Urinary bladder (tissue), 4 donors: Measurements from ENCODE around the gene KRT83. TPM values are rescaled to one million over a fixed set of nuclear protein-coding genes. Genes with fewer than 3 reads are reported as not detected.
"Not testable (repeated sequence)": the region's sequence is repeated elsewhere in the genome, so short reads cannot be mapped to it uniquely, and the experiment has no call there.

ENCODE experiments used
- DNase-seq: peaks from one replicate; pipeline ENCODE4 v3.0.0-alpha.2; 2015; ENCODE audit errors: extremely low spot score
- H3K27ac ChIP-seq: one replicate; pipeline ENCODE4 v1.5.1; 2013; ENCODE audit warnings: low read depth, mild to moderate bottlenecking, moderate library complexity
- H3K36me3 ChIP-seq: one replicate; pipeline ENCODE4 v1.6.1; 2013; ENCODE audit warnings: mild to moderate bottlenecking, moderate library complexity; ENCODE audit not compliant: insufficient read depth
- H3K4me1 ChIP-seq: one replicate; pipeline ENCODE4 v1.6.1; 2013; ENCODE audit warnings: mild to moderate bottlenecking, moderate library complexity; ENCODE audit not compliant: insufficient read depth
- H3K4me3 ChIP-seq: one replicate; pipeline ENCODE4 v1.5.1; 2013; ENCODE audit warnings: low read depth, low read length
- WGBS: extraction: QIAGEN DNeasy Blood & Tissue Kit; methylation state at CpG from one replicate; pipeline ENCODE4 v1.1.7; 2013; 5-methylcytosine and 5-hydroxymethylcytosine counted together
- polyA plus RNA-seq: library from polyadenylated mRNA; stranded (reverse); fragments of 200-250 nt; gene quantifications from one replicate; pipeline ENCODE4 v1.2.3, GENCODE V29; 2013
- total RNA-seq: library from RNA; depleted of rRNA; stranded (reverse); fragments of >200 nt; gene quantifications from one replicate; pipeline ENCODE4 v1.2.3, GENCODE V29; 2014
- donor health status: healthy with polysubstance abuse.
- donor health status: healthy.

Gene KRT83
- total and polyA plus RNA-seq, 2 donors, result not detected

DNA sequence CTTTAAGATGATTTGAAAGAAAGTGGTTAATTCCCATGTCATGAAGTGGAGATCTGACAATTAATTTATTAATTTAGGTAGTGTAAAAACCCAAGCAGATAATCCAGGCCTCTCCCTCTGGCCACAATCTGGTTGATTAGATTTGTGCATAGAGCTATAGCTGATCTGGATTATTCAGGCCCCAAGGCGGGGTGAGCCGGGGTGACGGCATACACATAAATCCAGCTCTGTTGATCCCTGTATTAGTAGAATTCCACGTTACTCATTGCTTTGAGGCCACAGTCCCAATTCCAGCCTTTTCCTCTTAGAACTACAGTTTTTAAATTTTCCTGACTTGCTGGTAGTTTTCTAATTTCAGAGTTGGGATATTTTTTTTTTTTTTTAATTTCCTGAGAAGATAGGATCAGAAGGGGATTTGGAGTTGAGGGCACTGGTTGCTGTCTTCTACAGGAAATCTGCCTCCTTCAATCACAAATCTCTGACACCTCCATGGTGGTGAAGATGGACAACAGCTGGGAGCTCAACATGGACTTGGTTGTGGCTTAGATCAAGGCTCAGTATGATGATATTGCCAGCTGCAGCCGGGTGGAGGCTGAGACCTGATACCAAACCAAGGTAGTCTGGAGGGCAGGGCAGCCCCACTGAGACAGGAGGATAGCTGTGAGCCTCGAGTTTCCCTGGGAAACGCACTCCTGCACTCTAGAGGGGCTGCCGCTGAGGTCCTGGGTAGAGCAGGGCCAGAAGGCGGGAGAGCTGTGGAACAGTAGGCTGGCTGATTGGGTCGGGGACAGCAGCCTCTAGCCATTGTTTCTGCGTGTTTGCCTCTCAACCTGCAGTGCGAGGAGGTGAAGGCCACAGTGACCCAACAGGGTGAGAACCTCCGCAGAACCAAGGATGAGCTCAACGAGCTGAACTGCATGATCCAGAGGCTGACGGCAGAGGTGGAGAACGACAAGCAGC, 26.6 kb upstream of the KRT83 start:
- H3K4me1 ChIP-seq, result no peaks in the 10 kb centered on the region
- no peak overlapping the region for H3K27ac ChIP-seq
- no peak overlapping the region for H3K4me3 ChIP-seq
- DNase-seq, result no peak
- 73% methylated on average over 16 of the region's 16 CpGs for WGBS
- no peaks in the 10 kb centered on the region for H3K36me3 ChIP-seq

DNA sequence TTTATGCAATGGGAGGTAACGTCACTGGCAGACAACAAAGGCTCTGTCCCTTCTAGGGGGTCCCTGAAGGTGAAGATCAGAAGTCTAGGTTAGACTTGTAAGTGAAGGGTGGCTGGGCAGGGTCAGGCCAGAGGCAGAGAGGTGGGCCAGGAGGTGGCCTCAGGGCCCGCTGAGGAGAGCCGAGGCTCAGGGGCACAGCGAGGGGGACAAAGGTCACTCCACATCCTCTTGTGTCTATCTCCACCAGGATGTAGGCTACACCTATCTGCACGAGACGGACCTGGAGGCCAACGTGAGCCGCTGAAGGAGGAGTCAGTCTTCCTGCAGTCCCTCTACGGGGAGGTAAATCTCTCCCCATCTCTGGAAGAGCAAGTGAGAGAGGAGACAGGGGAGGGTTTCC, 25.8 kb upstream of the KRT83 start:
- Histone ChIP-seq H3K36me3 (no peaks in the 10 kb centered on the region), H3K4me3 (no peak overlapping the region), H3K27ac (no peak overlapping the region), H3K4me1 (no peaks in the 10 kb centered on the region)
- no peak for DNase-seq
- WGBS, result 85% methylated on average over 9 of the region's 9 CpGs

DNA sequence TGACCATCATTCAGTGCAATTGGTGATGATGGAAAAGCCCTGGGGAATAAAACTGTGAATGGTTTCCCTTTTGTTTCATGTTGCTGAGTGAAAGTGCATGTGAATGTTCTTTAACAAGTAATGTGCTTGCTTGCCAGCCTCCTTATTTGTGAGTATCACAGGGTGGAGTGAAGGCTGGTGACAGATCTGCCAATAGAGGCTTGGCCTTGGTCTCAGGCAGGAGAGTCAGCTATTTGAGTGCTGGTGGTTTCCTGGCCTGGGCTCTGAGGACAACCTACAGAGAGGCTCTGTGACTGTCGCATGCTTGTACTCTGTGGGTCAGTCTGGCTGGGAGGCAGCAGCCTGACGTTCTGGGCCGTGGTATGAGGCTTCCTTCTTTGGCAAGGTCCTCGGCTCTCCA, 25.4 kb upstream of the KRT83 start:
- DNase-seq, result no peak
- WGBS, result 65% methylated on average over 4 of the region's 4 CpGs

DNA sequence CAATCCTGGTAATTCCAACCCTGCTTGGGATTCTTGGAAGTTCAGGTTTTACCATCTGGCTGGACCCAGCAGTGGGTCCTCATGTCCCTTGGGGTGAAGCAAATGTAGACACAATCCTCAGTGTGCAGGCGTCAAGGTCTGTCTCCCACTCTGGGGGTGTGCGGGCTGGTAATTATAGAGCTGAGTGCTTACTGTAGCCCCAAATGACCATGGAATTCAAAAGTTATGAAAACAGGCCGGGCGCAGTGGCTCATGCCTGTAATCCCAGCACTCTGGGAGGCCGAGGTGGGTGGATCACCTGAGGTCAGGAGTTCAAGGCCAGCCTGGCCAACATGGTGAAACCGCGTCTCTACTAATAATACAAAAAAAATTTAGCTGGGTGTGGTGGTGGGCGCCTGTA, 23.8 kb upstream of the KRT83 start:
- not testable (repeated sequence) for H3K4me3 ChIP-seq, H3K27ac ChIP-seq, H3K4me1 ChIP-seq, H3K36me3 ChIP-seq, DNase-seq
- 89% methylated on average over 8 of the region's 8 CpGs for WGBS

More for the DNA sequence above, 25.4 kb upstream of the KRT83 start:
- H3K27ac ChIP-seq, result no peak overlapping the region
- no peaks in the 10 kb centered on the region for H3K36me3 ChIP-seq
- no peaks in the 10 kb centered on the region for H3K4me1 ChIP-seq
- no peak overlapping the region for H3K4me3 ChIP-seq

DNA sequence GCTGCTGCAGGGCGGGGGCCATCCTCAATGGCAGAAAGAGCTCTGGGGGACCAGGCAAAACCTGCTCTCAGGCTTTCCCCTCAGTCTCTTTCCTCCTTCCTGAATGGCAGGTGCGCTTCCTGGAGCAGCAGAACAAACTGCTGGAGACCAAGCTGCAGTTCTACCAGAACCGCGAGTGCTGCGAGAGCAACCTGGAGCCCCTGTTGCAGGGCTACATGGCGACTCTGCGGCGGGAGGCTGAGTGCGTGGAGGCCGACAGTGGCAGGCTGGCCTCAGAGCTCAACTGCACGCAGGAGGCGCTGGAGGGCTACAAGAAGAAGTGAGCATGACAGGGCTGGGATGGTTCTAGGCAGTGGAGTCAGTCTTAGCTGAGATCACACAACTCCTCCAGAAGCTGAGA, 22.9 kb upstream of the KRT83 start:
- no peak overlapping the region for H3K27ac ChIP-seq
- no peak overlapping the region for H3K4me3 ChIP-seq
- no peak for DNase-seq
- H3K36me3 ChIP-seq, result no peaks in the 10 kb centered on the region
- 95% methylated on average over 12 of the region's 12 CpGs for WGBS
- H3K4me1 ChIP-seq, result no peaks in the 10 kb centered on the region

DNA sequence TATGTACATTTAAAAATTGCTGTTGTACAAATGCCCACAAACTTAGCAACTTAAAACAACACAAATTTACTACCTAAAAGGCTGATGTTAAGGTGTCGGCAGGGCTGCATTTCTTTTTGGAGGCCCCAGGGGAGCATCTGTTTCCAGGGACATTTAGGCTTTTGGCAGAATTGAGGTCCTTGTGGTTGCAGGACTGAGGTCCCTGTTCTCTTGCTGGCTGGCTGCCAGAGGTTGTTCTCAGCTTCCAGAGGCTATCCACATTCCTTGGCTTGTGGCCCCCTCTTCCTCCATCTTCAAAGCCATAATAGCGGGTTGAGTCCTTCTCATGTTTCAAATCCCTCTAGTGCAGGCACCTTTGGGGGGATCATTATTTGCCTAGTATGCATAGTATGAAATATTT, 22.4 kb upstream of the KRT83 start:
- Histone ChIP-seq H3K4me3 (no peak overlapping the region), H3K4me1 (no peaks in the 10 kb centered on the region), H3K36me3 (no peaks in the 10 kb centered on the region), H3K27ac (no peak overlapping the region)
- DNase-seq, result no peak
- WGBS, result 73% methylated on average over 2 of the region's 2 CpGs

DNA sequence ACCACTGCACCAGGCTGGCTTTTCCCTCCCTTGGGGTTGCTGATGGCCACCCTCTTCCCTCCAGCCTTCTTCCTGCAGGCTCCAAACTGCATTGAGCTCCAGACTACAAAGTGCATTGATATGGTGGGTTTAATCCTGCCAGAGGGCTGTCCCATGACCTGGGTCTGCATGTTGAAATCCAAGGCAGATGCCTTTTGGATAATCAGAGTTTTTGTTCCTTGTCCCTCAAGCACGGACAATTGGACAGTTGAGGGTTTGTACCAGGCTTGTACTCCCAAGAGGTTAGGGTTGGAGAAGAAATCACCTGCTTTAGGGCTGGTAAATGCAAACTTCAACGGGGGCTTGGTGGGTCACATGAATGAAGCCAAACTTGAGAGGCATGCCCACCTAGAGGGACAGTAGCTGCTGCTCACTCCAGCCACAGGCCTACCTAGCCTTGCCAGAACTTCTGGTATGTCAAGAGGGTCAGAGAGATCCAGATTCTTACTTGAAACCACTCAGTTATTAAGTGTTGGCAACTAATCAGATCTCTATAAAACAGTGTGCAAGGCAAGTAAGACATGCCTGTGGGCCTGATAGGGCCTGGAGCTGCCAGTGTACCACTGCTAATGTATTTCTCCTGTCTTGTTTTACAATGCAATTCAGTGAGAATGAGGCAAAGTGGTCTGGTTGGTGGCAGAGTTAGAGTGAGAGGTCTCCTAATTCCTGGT, 21.7 kb upstream of the KRT83 start:
- Histone ChIP-seq H3K27ac (no peak overlapping the region), H3K36me3 (no peaks in the 10 kb centered on the region), H3K4me1 (no peaks in the 10 kb centered on the region), H3K4me3 (no peak overlapping the region)
- 92% methylated on average over 2 of the region's 2 CpGs for WGBS
- DNase-seq, result no peak

DNA sequence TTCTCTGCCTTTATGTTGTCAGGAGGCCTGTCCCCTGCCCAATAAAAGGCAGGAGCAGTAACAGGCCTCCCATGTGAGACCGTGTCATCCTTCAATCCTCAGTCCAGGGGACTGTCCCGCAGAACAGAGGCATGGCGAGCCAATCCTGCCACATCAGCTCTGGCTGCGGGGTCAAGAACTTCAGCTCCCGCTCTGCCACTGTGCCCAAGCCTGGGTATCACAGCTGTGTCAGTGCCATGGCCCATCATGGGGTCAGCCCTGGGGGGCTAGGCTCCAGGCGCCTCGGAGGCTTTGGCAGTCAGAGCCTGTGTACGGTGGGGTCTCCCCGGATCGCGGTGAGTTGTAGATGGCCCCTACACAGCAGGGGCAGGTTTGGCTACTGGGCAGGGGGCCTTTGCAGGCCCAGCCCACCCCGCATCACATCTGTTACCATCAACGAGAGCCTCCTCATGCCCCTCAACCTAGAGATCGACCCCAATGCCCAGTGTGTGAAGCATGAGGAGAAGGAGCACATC, 19.9 kb upstream of the KRT83 start:
- Histone ChIP-seq H3K36me3 (no peaks in the 10 kb centered on the region), H3K4me1 (no peaks in the 10 kb centered on the region), H3K4me3 (no peak overlapping the region), H3K27ac (no peak overlapping the region)
- DNase-seq, result no peak
- WGBS, result 89% methylated on average over 14 of the region's 14 CpGs

DNA sequence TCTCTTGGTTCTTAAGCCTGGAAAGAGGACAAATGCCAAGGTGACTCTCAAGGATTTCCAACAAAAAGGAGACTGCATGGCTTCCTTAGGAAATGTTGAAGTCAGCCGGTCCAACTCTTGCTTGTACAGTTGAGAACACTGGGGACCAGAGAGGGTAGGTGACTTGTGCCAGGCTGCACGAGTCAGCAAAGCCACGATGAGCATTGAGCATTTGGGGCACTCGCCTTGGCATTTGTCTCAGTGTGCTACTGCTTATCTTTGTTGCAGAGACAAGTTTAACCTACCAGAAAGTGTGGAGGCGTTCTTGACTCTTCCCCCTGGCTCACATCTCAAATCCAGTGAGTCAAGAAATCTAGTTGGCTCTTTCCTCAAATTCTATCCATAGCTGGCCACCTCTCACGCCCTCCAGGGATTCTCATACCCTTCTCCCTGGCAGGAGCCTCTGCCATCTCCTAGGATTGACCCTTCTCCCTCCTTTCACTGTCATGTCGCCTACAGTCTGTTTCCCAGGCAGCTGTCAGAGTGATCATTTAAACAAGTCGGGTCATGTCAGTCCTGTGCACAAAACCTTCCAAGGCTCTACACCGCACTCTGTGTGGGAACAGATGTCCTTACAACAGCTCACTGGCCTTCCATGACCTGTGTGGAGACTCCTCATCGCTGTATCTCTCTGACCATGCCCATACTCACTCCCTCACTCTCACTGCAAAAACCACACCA, 17.2 kb upstream of the KRT83 start:
- Histone ChIP-seq H3K4me1 (no peaks in the 10 kb centered on the region), H3K27ac (no peak overlapping the region), H3K4me3 (no peak overlapping the region), H3K36me3 (no peaks in the 10 kb centered on the region)
- DNase-seq, result no peak
- 78% methylated on average over 10 of the region's 10 CpGs for WGBS

DNA sequence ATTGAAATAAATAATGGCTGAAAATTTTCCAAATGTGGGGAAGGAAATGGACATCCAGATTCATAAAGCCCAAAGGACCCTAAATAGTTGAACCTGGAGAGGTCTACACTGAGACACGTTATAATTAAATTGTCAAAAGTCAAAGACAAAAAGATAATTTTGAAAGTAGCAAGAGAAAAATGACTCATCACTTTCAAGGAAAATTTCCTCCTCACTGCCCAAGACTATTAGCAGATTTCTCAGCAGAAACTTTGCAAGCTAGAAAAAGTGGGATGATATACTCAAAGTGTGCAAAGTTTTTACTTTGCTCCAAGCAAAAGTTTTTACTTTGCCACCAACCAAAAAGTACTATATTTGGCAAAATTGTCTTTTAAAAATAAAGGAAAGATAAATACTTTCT, 15.9 kb upstream of the KRT83 start:
- no peak for DNase-seq
- Histone ChIP-seq H3K4me1 (no peaks in the 10 kb centered on the region), H3K27ac (no peak overlapping the region), H3K36me3 (no peaks in the 10 kb centered on the region), H3K4me3 (no peak overlapping the region)
- WGBS, result 63% methylated on average over 1 of the region's 1 CpG

DNA sequence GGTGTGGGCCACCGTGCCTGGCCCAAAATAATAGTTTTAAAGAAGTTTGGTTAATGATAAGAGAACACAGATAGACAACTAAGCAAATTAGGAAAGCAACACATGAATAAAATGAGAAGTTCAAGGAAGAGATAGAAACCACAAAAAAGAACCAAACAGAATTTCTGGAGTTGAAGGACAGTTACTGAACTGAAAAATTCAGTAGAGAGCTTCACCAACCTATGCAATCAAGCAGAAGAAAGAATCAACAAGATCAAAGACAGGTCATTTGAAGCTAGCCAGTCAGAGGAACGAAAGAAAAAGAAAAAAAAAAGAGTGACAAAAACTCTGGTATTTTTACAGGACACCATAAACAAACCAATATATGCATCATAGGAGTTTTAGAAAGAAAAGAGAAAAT, 15.4 kb upstream of the KRT83 start:
- Histone ChIP-seq H3K4me3 (no peak overlapping the region), H3K27ac (no peak overlapping the region), H3K36me3 (no peaks in the 10 kb centered on the region), H3K4me1 (no peaks in the 10 kb centered on the region)
- 80% methylated on average over 2 of the region's 2 CpGs for WGBS
- no peak for DNase-seq

DNA sequence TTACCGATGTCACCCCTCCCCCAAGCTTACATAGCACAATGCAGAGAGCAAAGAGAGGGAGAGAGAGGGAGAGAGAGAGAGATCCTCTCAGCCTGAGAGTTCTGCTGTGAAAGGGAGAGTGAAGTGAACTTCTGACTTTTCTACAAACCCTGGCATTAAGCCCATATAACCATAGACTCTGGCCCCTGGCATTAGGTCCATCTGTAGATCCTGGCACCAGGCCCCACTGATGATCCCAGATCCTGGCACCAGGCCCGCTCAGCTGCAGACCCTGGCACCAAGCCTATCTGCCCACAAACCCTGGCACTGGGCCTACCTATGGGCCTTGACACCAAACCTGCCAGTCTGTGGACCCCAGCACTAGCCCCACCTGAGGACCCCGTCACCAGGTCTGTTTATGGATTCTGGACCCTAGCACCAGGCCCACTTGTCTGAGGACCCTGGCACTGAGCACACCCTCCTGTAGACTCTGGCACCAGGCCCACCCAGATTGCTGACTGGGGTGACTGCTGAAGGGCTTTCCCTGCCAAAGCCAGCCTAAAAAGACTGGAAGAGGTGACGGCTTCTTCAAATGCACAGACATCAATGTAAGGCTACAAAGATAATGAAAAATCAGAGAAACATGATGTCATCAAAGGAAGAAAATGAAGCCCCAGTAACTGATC, 14.5 kb upstream of the KRT83 start:
- Histone ChIP-seq H3K27ac (no peak overlapping the region), H3K4me3 (no peak overlapping the region), H3K36me3 (no peaks in the 10 kb centered on the region), H3K4me1 (no peaks in the 10 kb centered on the region)
- no peak for DNase-seq
- WGBS, result 79% methylated on average over 4 of the region's 4 CpGs

DNA sequence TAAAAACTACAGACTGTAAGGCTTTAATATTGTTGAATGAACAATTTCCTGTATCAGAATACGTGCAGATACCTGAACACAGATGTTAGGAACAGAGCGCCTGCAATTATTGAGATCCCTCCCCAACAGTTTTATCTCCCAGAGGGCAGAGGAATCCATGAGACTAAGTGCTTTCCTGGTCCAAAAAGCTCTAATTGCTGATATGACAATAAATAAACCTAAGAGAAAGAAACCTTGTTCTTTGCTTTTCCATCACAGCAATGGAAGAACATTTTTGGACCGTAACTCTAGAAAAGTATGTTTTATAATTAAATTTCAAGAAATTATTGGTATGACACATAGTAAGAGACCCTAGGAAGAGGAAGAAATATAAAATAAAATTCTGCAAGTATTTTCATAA, 13.0 kb upstream of the KRT83 start:
- no peak for DNase-seq
- Histone ChIP-seq H3K4me1 (no peaks in the 10 kb centered on the region), H3K27ac (no peak overlapping the region), H3K4me3 (no peak overlapping the region), H3K36me3 (no peaks in the 10 kb centered on the region)
- WGBS, result 79% methylated on average over 3 of the region's 3 CpGs
